Large intestine (tissue), 12 donors: Measurements from ENCODE around the gene ZNRF4. TPM values are rescaled to one million over a fixed set of nuclear protein-coding genes. Genes with fewer than 3 reads are reported as not detected.
"Not testable (repeated sequence)": the region's sequence is repeated elsewhere in the genome, so short reads cannot be mapped to it uniquely, and the experiment has no call there.

Source experiments
- DNase-seq, 2 donors: peaks; one replicate each; pipeline versions ENCODE4 v3.0.0 to v3.0.0-alpha.2; 2013
- H3K27ac ChIP-seq: one replicate; pipeline ENCODE4 v1.5.1; 2013; ENCODE audit warnings: low read length
- H3K27me3 ChIP-seq: 2 replicates; pipeline ENCODE4 v1.6.1; 2013; ENCODE audit warnings: low read length; ENCODE audit not compliant: control insufficient read depth, insufficient read depth
- H3K36me3 ChIP-seq: 2 replicates; pipeline ENCODE4 v1.6.1; 2013; ENCODE audit warnings: low read length; ENCODE audit not compliant: control insufficient read depth, insufficient read depth
- H3K4me1 ChIP-seq: one replicate; pipeline ENCODE4 v1.6.1; 2013; ENCODE audit warnings: low read length; ENCODE audit not compliant: control insufficient read depth, insufficient read depth
- H3K4me3 ChIP-seq: one replicate; pipeline ENCODE4 v1.5.1; 2013; ENCODE audit warnings: low read length
- H3K9me3 ChIP-seq: one replicate; pipeline ENCODE4 v1.6.1; 2013; ENCODE audit warnings: mild to moderate bottlenecking, low read depth, low read length, moderate library complexity; ENCODE audit not compliant: control insufficient read depth
- WGBS: methylation state at CpG from one replicate; pipeline ENCODE4 v1.1.5; 2013; ENCODE audit warnings: low lambda C conversion rate; ENCODE audit not compliant: insufficient coverage; 5-methylcytosine and 5-hydroxymethylcytosine counted together
- long read RNA-seq, 11 donors: transcript quantifications; one replicate each; lab custom pipeline, GENCODE V29; 2026
- polyA plus RNA-seq: library from polyadenylated mRNA; unstranded; fragments of 120-200 nt; gene quantifications from one replicate; pipeline ENCODE4 v1.2.1, GENCODE V29; 2013

The ZNRF4 gene
- not detected for polyA plus RNA-seq
- long read RNA-seq, donor 1, result 0 reads
- long read RNA-seq, donor 2, result 0 reads
- long read RNA-seq, donor 3, result 0 reads
- long read RNA-seq, donor 4, result 0 reads
- long read RNA-seq, donor 5, result 0 reads
- long read RNA-seq, donor 6, result 0 reads
- long read RNA-seq, donor 7, result 0 reads
- long read RNA-seq, donor 8, result 0 reads
- long read RNA-seq, donor 9, result 0 reads
- long read RNA-seq, donor 10, result 0 reads
- long read RNA-seq, donor 11, result 0 reads

GRCh38 chr19:5455367-5456129 is at the start of gene ZNRF4:
Gene ZNRF4 (plus strand): TSS chr19:5455417. CDS start chr19:5455492, 75 bp downstream.
- DNase-seq, result no peak
- Histone ChIP-seq H3K27me3 (no peaks in the 10 kb centered on the region), H3K36me3 (no peaks in the 10 kb centered on the region), H3K27ac (no peak within 1 kb of the TSS), H3K9me3 (no peaks in the 10 kb centered on the region), H3K4me1 (no peaks in the 10 kb centered on the region), H3K4me3 (no peak within 1 kb of the TSS)
- WGBS, result no CpG with 5 or more reads among the region's 62 CpGs

GRCh38 chr19:5406198-5406597 is 49.0 kb upstream of the ZNRF4 start:
- not testable (repeated sequence) for H3K27ac ChIP-seq, DNase-seq, H3K36me3 ChIP-seq, H3K9me3 ChIP-seq, H3K4me1 ChIP-seq, H3K27me3 ChIP-seq, H3K4me3 ChIP-seq
- 100% methylated on average over 2 of the region's 6 CpGs for WGBS

GRCh38 chr19:5406816-5407215 is 48.4 kb upstream of the ZNRF4 start:
- WGBS, result 74% methylated on average over 3 of the region's 7 CpGs
- no peaks in the 10 kb centered on the region for H3K36me3 ChIP-seq
- DNase-seq, result no peak

GRCh38 chr19:5407356-5407755 is 47.9 kb upstream of the ZNRF4 start:
- Histone ChIP-seq H3K27me3 (no peaks in the 10 kb centered on the region), H3K4me1 (no peaks in the 10 kb centered on the region), H3K36me3 (no peaks in the 10 kb centered on the region), H3K9me3 (no peaks in the 10 kb centered on the region), H3K4me3 (no peak overlapping the region), H3K27ac (no peak overlapping the region)
- no CpG with 5 or more reads among the region's 4 CpGs for WGBS
- DNase-seq, result no peak

More at GRCh38 chr19:5406816-5407215, 48.4 kb upstream of the ZNRF4 start:
- Histone ChIP-seq H3K27me3 (no peaks in the 10 kb centered on the region), H3K27ac (no peak overlapping the region), H3K4me1 (no peaks in the 10 kb centered on the region), H3K9me3 (no peaks in the 10 kb centered on the region), H3K4me3 (no peak overlapping the region)

- Histone ChIP-seq H3K36me3 (no peaks in the 10 kb centered on the region), H3K4me3 (no peak overlapping the region), H3K27me3 (peaks cover 21% of the 10 kb centered on the region), H3K4me1 (no peaks in the 10 kb centered on the region), H3K27ac (no peak overlapping the region), H3K9me3 (no peaks in the 10 kb centered on the region)
- WGBS, result no CpG with 5 or more reads among the region's 29 CpGs
- DNase-seq, result no peak
Observed at GRCh38 chr19:5417495-5418436, 37.5 kb upstream of the ZNRF4 start.

- Histone ChIP-seq H3K36me3 (no peaks in the 10 kb centered on the region), H3K4me1 (no peaks in the 10 kb centered on the region), H3K27ac (no peak overlapping the region), H3K9me3 (no peaks in the 10 kb centered on the region), H3K4me3 (no peak overlapping the region), H3K27me3 (peaks cover 21% of the 10 kb centered on the region)
- DNase-seq, result no peak
- no CpG with 5 or more reads among the region's 6 CpGs for WGBS
Observed at GRCh38 chr19:5418677-5419076, 36.5 kb upstream of the ZNRF4 start.

- Histone ChIP-seq H3K4me1 (no peaks in the 10 kb centered on the region), H3K4me3 (no peak overlapping the region), H3K9me3 (no peaks in the 10 kb centered on the region), H3K36me3 (no peaks in the 10 kb centered on the region), H3K27ac (no peak overlapping the region), H3K27me3 (peaks cover 21% of the 10 kb centered on the region)
- no CpG with 5 or more reads among the region's 7 CpGs for WGBS
- DNase-seq, result no peak
Observed at GRCh38 chr19:5420953-5421352, 34.3 kb upstream of the ZNRF4 start.

- DNase-seq, result no peak
- Histone ChIP-seq H3K4me3 (no peak overlapping the region), H3K9me3 (no peaks in the 10 kb centered on the region), H3K27me3 (peaks cover 8% of the 10 kb centered on the region), H3K27ac (no peak overlapping the region), H3K36me3 (no peaks in the 10 kb centered on the region), H3K4me1 (no peaks in the 10 kb centered on the region)
- WGBS, result no CpG with 5 or more reads among the region's 1 CpG
Observed at GRCh38 chr19:5423567-5424125, 31.6 kb upstream of the ZNRF4 start.

GRCh38 chr19:5424192-5424973 is 30.8 kb upstream of the ZNRF4 start:
- WGBS, result 94% methylated on average over 3 of the region's 12 CpGs
- peaks cover 4% of the 10 kb centered on the region for H3K27me3 ChIP-seq

More at GRCh38 chr19:5424192-5424973, 30.8 kb upstream of the ZNRF4 start:
- Histone ChIP-seq H3K4me3 (no peak overlapping the region), H3K9me3 (no peaks in the 10 kb centered on the region), H3K4me1 (no peaks in the 10 kb centered on the region), H3K36me3 (no peaks in the 10 kb centered on the region), H3K27ac (no peak overlapping the region)
- DNase-seq, result no peak
